Measurements from ENCODE around the gene LRP8. TPM values are rescaled to one million over a fixed set of nuclear protein-coding genes. Genes with fewer than 3 reads are reported as not detected.

Gene LRP8
- total and polyA plus RNA-seq, 2 of the 4 experiments (the other 2 are of a cell fraction) = 12.0 to 12.1 TPM

DNA sequence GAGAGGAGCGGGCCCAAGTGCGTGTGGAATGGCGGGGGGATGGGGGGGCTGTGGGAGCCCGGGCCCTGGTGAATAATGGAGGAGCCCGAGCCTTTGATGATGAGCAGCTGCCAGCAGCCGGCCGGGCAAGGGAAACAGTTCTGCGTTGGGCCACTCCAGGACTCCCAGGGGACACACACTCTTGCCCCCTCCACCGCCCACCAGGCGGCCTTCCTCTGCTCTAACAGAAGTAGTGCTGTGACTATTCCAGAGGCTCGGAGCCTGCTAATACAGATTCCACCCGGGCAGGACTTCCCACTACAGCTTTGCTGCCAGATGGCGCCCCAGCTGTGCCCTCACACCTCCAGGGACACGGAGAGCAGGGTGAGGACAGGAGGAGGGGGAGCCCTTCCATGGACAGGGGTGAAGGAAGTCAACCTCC lies 48.2 kb upstream of the LRP8 start:
- no peak overlapping the region for H2AK9ac ChIP-seq (replicated peaks; ENCODE audit: low read depth, low read length, poor library complexity)
- ChIA-PET CTCF (no interaction called here), POLR2A (ENCODE audit: unreplicated experiment) (no interaction called here)
- no peak overlapping the region for H3K4ac ChIP-seq (ENCODE audit: low read depth, low read length)
- H2BK5ac ChIP-seq (ENCODE audit: low read depth, low read length, poor library complexity, severe bottlenecking) = no peak overlapping the region
- in situ Hi-C loops (cut with MboI; ENCODE audit: low sequenced_read_pairs) = no loop called here
- no peak overlapping the region for H3K14ac ChIP-seq (replicated peaks; ENCODE audit: low read depth, low read length)
- no peak overlapping the region for H4K5ac ChIP-seq (ENCODE audit: low read depth, low read length)
- TF ChIP-seq MAFK (IDR thresholded peaks at IDR 0.05; ENCODE audit: low read depth, low read length) (no peak), MXI1 (IDR thresholded peaks at IDR 0.05; ENCODE audit: borderline replicate concordance, low read depth, low read length) (no peak)
- H3K27me3 ChIP-seq (ENCODE audit: control insufficient read depth, insufficient read depth, low read length) = peaks cover 41% of the 10 kb centered on the region
- H3K4me1 ChIP-seq (ENCODE audit: control insufficient read depth, insufficient read depth, low read length) = no peaks in the 10 kb centered on the region; the same call in 1 of the 2 replicates
- H3K9me1 ChIP-seq (ENCODE audit: insufficient read depth, low read length) = no peaks in the 10 kb centered on the region
- H4K91ac ChIP-seq (ENCODE audit: insufficient read depth, low read depth, low read length) = no peak overlapping the region
- no peaks in the 10 kb centered on the region for H3K79me1 ChIP-seq (ENCODE audit: low read depth in 1 of 2, low read length in 2 of 2)
- no peak overlapping the region for H2BK120ac ChIP-seq (ENCODE audit: low read depth, low read length)
- no peak overlapping the region for H2AK5ac ChIP-seq (ENCODE audit: low read depth, low read length)
- no peaks in the 10 kb centered on the region for H3K36me3 ChIP-seq (ENCODE audit: control insufficient read depth, insufficient read depth, low read length)
- H3K23ac ChIP-seq (ENCODE audit: low read depth, low read length) = no peak overlapping the region
- no peak overlapping the region for H2BK20ac ChIP-seq (ENCODE audit: low read depth, low read length)
- no peak overlapping the region for H3K4me3 ChIP-seq (ENCODE audit: insufficient read depth, low read depth, low read length)
- intact Hi-C loops (cut with micrococcal nuclease) = no loop called here
- WGBS, 2 experiments (ENCODE audit: extremely low coverage in 2 of 2, insufficient read length in 1 of 2) = no CpG with 5 or more reads among the region's 14 CpGs
- no peak overlapping the region for H3K56ac ChIP-seq (ENCODE audit: extremely low read depth, insufficient read depth, low read length)
- ATAC-seq (ENCODE audit: low read depth) (no peak), DNase-seq (no peak)
- H3K9me3 ChIP-seq (ENCODE audit: control insufficient read depth, insufficient read depth, low read length) = no peaks in the 10 kb centered on the region; the same call in 1 of the 2 replicates
- no peak overlapping the region for H3K9ac ChIP-seq (ENCODE audit: low read depth, low read length)
- no peaks in the 10 kb centered on the region for H4K20me1 ChIP-seq (ENCODE audit: insufficient read depth, low read length)
- H2AFZ ChIP-seq (replicated peaks; ENCODE audit: low read length, poor library complexity) = no peak overlapping the region
- BruUV-seq (replicated peaks) = no TSS peak
- dilution Hi-C loops (cut with HindIII; ENCODE audit: low sequenced_read_pairs, unreplicated experiment) = no loop called here
- H2BK15ac ChIP-seq (ENCODE audit: low read depth, low read length) = no peak overlapping the region
- no peak overlapping the region for H4K8ac ChIP-seq (ENCODE audit: low read depth in 2 of 2, low read length in 2 of 2)
- H3K18ac ChIP-seq (ENCODE audit: low read depth, low read length) = no peak overlapping the region
- H3K4me2 ChIP-seq (ENCODE audit: low read depth, low read length) = no peak overlapping the region
- no peak overlapping the region for H3K27ac ChIP-seq (ENCODE audit: insufficient read depth, low read length)

All from IMR-90 (cell line).